Frontal cortex (tissue), 4 donors: ENCODE measurements around the gene SPANXN5. TPM values are rescaled to one million over a fixed set of nuclear protein-coding genes. Genes with fewer than 3 reads are reported as not detected.
"Not testable (repeated sequence)": the region's sequence is repeated elsewhere in the genome, so short reads cannot be mapped to it uniquely, and the experiment has no call there.

ENCODE experiments used
- DNase-seq, 2 donors: peaks; one replicate each; pipeline ENCODE4 v3.0.0; 2012; ENCODE audit warnings: low spot score in 2 of 2
- FAIRE-seq: peaks from 2 replicates; lab custom pipeline; 2012; peaks lifted over from hg19 to GRCh38; lab: Jason Lieb, UNC
- small RNA-seq: library from RNA; depleted of rRNA; stranded (forward); fragments of <200 nt; gene quantifications from one replicate; pipeline ENCODE3, GENCODE V24; 2014
- total RNA-seq: library from RNA; depleted of rRNA; stranded (reverse); fragments of >200 nt; gene quantifications from one replicate; pipeline ENCODE4 v1.2.3, GENCODE V29; 2014
- donor health status: control.
- donor health status: control.
- donor health status: control.

The SPANXN5 gene, protein sequence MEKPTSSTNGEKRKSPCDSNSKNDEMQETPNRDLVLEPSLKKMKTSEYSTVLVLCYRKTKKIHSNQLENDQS
- total RNA-seq = not detected

DNA sequence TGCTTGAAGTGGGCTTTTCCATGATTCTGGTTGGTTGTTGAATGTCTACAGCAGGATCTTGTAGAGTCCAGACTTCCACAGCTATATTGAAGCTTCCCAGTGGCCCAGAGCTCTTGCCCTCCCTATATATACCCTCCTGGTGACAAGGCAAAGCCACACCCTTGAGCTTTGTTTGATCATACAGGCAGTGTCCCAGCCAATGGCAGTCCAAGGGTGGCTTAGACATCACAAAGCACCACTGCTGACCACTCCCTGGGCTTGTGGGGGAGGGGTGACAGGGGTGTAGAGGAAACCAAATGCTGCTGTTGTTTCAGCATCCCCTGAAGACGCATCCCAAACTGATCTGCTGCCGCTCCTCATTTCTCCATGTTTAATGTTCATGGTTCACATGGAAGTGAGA, at the start of gene SPANXN5:
Gene SPANXN5, minus strand, starts transcription at position 101 of the 400 bp plus-strand sequence. Its CDS starts 79 bp downstream, at position 22.
- not testable (repeated sequence) for FAIRE-seq, DNase-seq

DNA sequence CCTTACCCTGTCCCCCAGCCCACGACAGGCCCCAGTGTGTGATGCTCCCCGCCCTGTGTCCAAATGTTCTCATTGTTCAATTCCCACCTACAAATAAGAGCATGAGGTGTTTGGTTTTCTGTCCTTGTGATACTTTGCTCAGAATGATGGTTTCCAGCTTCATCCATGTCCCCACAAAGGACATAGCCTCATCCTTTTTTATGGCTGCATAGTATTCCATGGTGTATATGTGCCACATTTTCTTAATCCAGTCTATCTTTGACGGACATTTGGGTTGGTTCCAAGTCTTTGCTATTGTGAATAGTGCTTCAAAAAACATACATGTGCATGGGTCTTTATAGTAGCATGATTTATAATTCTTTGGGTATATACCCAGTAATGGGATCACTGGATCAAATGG, 46.4 kb upstream of the SPANXN5 start:
- not testable (repeated sequence) for FAIRE-seq

DNA sequence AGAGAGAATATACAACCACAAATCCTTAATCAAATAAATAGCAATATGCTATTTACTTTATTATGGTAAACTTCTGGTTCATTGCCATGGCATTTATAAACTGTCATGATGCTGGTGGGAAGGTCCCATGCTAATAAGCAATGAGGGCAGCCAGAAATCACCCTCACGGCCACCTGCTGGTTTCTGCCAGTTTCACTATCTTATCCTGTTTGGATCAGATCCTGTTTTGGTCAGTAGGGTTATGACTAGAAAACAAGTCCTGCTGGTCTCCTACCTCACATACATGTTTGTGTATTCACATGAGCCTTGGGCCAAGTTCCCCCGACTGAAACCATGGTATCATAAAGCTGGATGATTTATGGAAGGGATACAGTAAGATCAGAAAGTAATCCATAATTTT, 41.9 kb upstream of the SPANXN5 start:
- DNase-seq (no peak), FAIRE-seq (no peak)

More for the DNA sequence above, 46.4 kb upstream of the SPANXN5 start:
- not testable (repeated sequence) for DNase-seq

DNA sequence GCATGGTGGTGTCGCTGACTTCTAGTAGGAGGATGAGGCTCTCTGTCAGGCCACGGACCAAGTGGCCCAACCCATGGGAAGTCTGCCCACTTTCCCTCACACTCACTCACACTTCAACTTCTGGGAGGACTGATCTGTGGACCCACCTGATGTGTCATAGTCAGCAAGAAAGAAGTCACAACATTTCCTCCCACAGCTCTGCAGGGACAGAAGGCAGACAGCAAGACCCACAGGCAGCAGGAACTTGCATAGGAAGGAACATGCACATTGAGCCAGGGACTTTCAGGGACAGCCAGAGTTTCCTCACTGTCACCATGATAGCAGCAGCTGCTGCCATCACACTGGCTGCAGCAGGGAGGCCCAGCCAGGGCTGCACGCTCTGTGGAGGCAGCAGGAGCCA, 33.3 kb upstream of the SPANXN5 start:
- DNase-seq (no peak), FAIRE-seq (no peak)

DNA sequence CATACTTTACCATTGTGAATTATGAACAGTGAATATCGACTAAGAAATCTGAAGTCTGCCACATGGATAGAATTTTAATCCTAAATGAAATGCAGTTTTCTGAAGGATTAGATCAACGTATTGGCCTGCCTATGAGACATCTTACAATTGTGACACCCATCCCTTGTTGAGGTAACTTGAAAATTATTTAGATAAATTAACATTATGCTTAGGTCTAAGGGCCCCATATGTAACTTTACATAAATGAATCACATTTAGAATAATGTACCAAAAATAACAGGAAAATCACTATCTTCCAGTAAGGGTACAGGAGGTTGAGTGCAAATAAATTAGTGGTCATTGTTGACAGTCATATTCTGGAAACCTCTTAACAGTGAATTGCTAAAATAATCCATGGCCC, 27.4 kb upstream of the SPANXN5 start:
- FAIRE-seq (no peak), DNase-seq (no peak)

DNA sequence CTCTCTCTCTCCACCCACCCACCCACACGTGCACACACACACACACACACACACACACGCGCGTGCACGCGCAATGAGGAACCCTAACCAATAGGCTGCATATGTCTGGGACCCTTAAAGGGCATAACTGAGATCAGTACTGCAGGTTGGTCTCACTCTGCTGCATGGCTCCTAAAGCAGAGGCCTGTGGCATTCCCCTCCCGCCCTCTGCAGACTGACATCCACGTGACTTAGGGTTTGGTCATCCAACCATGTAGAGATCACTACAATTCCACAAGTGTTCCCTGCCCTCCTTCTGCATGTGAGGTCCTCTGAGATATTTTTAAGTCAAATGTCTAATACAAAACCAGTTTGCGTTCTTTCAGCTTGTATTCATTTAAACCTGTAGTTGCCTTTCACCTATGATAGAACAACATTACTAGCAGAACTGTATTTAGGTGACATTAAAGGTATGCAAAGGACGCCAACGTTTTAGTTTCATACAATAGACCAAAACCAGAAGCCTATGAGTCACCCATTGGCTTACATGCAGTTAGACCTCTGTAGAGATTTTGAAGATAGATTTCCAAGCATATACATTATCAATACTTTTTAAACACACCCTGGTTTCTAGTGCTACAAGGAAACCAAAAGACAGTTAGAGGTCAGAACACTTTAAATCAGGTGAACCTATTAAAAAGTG, 24.0 kb upstream of the SPANXN5 start:
- DNase-seq = no peak
- no peak for FAIRE-seq

DNA sequence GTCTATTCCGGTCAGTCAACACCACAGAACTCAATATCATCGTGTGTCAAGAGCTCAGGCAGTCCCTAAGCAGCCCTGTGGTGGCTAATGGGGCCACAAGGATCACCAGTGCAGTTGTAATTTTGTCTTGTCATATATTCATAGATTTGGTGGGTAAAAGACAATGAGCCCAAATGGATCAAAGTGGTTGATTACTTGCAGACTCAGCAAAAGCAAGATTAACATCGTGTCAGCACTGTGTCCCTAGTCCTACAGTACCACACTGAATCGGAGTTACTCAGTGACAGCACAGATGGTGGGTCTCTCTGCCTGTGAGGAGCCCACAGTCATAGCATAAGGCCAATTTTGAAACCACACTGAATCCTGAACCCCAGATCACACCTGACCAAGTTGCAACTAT, 22.6 kb upstream of the SPANXN5 start:
- no peak for FAIRE-seq
- no peak for DNase-seq

DNA sequence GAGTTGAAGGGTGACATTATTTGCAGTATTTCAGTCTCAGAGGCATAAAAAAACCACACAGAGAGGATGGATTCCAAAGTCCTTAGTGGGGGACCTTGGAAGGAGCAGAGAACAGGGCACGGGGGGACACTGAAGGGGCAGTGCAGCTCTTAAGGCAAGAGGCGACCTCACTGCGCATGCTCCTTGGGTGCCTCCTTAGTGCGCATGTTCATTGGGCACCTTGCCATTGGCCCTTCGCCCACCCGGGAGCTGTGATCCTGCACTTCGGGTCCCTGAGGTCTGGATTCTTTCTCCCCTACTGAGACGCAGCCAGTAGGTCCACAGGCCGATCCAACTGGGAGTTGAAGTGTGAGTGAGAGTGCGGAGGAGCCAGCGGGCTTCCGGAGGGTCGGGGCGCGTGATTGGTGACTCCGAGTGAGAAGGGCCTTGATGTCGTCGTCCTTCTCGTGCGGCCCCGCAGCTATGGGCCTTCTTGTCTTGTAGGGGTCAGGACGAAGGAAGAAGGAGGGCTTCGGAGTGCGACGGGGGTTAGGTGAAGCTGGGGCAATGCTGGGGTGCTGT, 13.9 kb upstream of the SPANXN5 start, which contains the start of gene XAGE5:
Gene XAGE5, plus strand, starts transcription at position 223 of the 561 bp plus-strand sequence. CDS start 1,280 bp downstream, outside the sequence.
- FAIRE-seq (no peak), DNase-seq (no peak)

DNA sequence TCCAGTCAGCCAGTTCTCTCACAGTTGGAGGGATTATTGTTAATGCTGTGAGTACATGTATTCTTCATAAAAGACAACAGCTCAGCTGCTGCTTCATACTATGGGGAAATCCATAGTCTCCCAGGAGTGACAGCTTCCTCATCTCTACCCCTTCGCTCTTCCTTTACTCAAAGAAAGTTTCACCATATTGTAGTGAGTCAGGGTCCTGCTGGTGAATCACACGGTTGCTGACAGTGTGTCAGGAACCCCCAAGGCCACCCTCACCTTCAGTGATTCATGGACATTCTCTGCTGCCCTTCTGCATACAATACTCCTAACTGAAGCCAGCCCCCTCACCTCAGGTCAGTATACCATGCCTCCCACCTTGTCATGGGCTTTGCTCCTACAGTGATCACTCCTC, 7.6 kb upstream of the SPANXN5 start:
- FAIRE-seq, DNase-seq: not testable (repeated sequence)

DNA sequence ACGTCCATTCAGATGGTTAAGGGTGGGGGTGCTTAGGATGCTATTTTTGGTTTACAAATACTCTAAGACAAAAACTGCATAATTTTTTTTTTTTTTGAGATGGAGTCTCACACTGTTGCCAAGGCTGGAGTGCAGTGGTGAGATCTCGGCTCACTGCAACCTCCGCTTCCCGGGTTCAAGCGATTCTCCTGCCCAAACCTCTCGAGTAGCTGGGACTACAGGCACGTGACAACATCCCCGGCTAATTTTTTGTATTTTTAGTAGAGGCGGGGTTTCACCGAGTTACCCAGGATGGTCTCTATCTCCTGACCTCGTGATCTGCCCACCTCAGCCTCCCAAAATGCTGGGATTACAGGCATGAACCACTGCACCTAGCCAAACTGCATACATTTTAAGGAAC, 23.7 kb downstream of the SPANXN5 start:
- DNase-seq, FAIRE-seq: not testable (repeated sequence)

DNA sequence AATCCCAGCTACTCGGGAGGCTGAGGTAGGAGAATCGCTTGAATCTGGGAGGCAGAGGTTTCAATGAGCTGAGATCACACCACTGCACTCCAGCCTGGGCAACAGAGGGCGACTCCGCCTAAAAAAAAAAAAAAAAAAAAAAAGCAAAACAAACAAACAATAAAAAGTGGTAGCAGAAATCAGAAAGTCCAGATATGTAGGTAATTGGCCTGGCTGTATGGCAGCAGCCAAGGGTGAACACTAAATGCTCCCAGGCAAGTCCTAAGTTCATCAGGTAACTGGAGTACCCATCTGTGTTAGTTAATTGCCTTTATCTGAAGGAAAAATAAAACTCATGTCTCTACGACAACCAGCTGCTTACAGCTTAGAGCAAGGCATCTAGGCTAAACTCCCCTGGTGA, 31.2 kb downstream of the SPANXN5 start:
- not testable (repeated sequence) for FAIRE-seq, DNase-seq

DNA sequence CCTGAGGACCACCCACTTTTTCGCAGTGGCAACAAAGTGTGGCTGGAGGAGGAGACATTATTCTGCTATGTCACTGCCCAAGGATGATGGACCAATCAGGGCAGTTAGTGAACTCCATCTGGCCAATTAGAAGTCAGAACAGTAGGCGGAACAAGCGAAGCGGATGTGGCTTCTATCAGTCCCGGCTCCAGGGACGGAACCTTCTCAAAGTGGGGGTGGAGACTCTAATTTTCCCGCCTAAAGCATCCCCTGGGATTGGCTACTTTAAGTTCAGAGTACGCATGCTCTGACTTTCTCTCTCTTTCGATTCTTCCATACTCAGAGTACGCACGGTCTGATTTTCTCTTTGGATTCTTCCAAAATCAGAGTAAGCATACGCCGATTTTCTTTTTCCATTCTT, 46.3 kb downstream of the SPANXN5 start, which contains the start of gene SSX2B:
Gene SSX2B, plus strand, starts transcription at position 301 of the 400 bp plus-strand sequence. CDS start 1,429 bp downstream, outside the sequence.
- DNase-seq, FAIRE-seq: not testable (repeated sequence)

Small RNA genes within 50 kb of the gene (small RNA-seq; reads per million reads assigned to genes)
- gene AC244505.6 (not detected), gene AC244505.7 (not detected)

Other genes starting within 250 kb of the SPANXN5 start
- not detected for gene SSX7, start 142.5 kb downstream of the SPANXN5 start, total RNA-seq
- not detected for gene SSX2, start 90.2 kb downstream of the SPANXN5 start, total RNA-seq
- gene SSX2B, start 46.2 kb downstream of the SPANXN5 start, total RNA-seq = not detected
- gene XAGE5, start 13.9 kb upstream of the SPANXN5 start, total RNA-seq = not detected
- not detected for gene XAGE3, start 70.7 kb upstream of the SPANXN5 start, total RNA-seq
- 22.0 TPM for gene FAM156B, start 99.9 kb upstream of the SPANXN5 start, total RNA-seq
- gene FAM156A, start 161.1 kb upstream of the SPANXN5 start, total RNA-seq = 6.5 TPM